HEK293T (cell line): ENCODE data around the gene TPSG1.

ENCODE experiments used
- CTCF ChIA-PET: fragments of 350-600 bp; formaldehyde crosslinking; extraction: SDS; loops from one replicate; lab custom pipeline; 2021; ENCODE audit warnings: antibody characterized with exemption, inconsistent platforms; lab: Yijun Ruan, JAX
- POLR2A ChIA-PET: fragments of 350-600 bp; formaldehyde crosslinking; extraction: SDS; loops from one replicate; lab custom pipeline; 2020; ENCODE audit warnings: antibody characterized with exemption, inconsistent platforms; lab: Yijun Ruan, JAX
- DNase-seq: peaks from one replicate; pipeline ENCODE4 v3.0.0; 2012; ENCODE audit warnings: mixed read lengths; ENCODE audit errors: extremely low spot score
- ARNT ChIP-seq: fragments of 450-650 bp; IDR thresholded peaks from 2 replicates; pipeline ENCODE4 v1.6.1; 2017; ENCODE audit warnings: mild to moderate bottlenecking
- BHLHE40 ChIP-seq: fragments of 450-650 bp; IDR thresholded peaks from 2 replicates; pipeline ENCODE4 v1.6.1; 2016; ENCODE audit warnings: mild to moderate bottlenecking, moderate library complexity, borderline replicate concordance
- CTBP1 ChIP-seq: fragments of 450-650 bp; IDR thresholded peaks from 2 replicates; pipeline ENCODE4 v1.6.1; 2016; ENCODE audit warnings: borderline replicate concordance
- ELF4 ChIP-seq: fragments of 450-650 bp; IDR thresholded peaks from 2 replicates; pipeline ENCODE4 v1.6.1; 2017; ENCODE audit warnings: antibody characterized with exemption
- FOXA1 ChIP-seq: fragments of 450-650 bp; IDR thresholded peaks from 2 replicates; pipeline ENCODE4 v1.6.1; 2016; ENCODE audit warnings: mild to moderate bottlenecking
- FOXK2 ChIP-seq: fragments of 450-650 bp; IDR thresholded peaks from 2 replicates; pipeline ENCODE4 v1.6.1; 2016; ENCODE audit warnings: mild to moderate bottlenecking
- FOXM1 ChIP-seq: fragments of 450-650 bp; IDR thresholded peaks from 2 replicates; pipeline ENCODE4 v1.6.1; 2017; ENCODE audit warnings: mild to moderate bottlenecking, borderline replicate concordance
- HDGF ChIP-seq: fragments of 450-650 bp; IDR thresholded peaks from 2 replicates; pipeline ENCODE4 v1.6.1; 2017; ENCODE audit warnings: antibody characterized with exemption, borderline replicate concordance
- L3MBTL2 ChIP-seq: fragments of 450-650 bp; conservative IDR thresholded peaks from 2 replicates; pipeline ENCODE4 v1.6.1; 2016; ENCODE audit warnings: mild to moderate bottlenecking
- LEF1 ChIP-seq: fragments of 450-650 bp; IDR thresholded peaks from 2 replicates; pipeline ENCODE4 v1.6.1; 2017; ENCODE audit warnings: mild to moderate bottlenecking, borderline replicate concordance
- NFRKB ChIP-seq: fragments of 450-650 bp; IDR thresholded peaks from 2 replicates; pipeline ENCODE4 v1.6.1; 2016; ENCODE audit warnings: mild to moderate bottlenecking, moderate library complexity
- SP1 ChIP-seq: fragments of 450-650 bp; IDR thresholded peaks from 2 replicates; pipeline ENCODE4 v1.6.1; 2017
- SUZ12 ChIP-seq: fragments of 450-650 bp; IDR thresholded peaks from 2 replicates; pipeline ENCODE4 v1.6.1; 2016; ENCODE audit warnings: mild to moderate bottlenecking
- TARDBP ChIP-seq: fragments of 450-650 bp; IDR thresholded peaks from 2 replicates; pipeline ENCODE4 v1.6.1; 2016
- ZNF384 ChIP-seq: fragments of 450-650 bp; IDR thresholded peaks from 2 replicates; pipeline ENCODE4 v1.6.1; 2016
- TF ChIP-seq, protein P1 (sequence below): fragments of 450-650 bp; IDR thresholded peaks from 2 replicates; pipeline ENCODE4 v1.6.1; 2016

The TPSG1 gene

DNA sequence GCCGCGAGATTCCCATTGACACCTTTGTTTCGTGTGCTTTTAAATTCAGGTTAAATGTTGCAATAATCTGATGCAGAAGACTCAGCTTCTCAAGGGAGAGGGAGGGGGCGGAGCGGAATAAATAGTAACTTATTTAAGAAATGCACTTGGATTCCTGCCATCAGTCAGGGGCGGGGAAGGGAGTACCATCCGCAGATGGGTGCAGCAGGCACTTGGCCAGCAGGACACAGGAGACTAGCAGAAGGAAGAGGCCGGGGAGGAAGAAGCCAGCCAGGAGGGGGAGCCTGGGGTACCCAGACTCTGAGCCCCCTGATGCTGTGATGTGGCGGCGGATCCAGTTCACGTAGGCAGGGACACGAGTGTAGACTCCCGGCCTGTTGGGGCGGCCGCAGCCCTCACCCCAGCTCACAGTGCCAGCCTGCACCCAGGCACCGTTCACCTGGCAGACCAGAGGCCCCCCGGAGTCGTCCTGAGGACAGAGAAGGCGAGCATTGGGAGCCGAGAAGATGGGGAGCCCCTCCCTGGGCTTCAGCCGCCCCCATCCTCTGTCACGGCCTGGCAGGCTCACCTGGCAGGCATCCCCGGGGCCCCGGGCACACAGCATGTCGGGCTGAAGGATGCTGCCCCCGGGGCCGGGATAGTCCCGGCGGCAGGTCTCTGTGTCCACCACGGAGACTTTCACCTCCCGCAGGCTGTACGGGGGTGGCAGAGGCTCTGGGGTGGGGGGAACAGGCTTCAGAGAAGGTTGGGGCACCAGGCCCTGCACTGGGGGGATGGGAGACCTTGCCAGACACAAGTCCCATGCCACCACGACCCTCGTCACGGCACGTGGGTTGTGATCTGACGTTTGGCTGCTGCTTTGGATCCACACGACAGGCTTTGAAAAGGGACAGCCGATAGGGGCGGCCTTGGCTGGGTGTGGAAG is 3.2 kb downstream of the TPSG1 start:
- ChIA-PET CTCF (no interaction called here), POLR2A (no interaction called here)
- DNase-seq, result no peak
- TF ChIP-seq FOXK2 (no peak), TARDBP (no peak), ARNT (no peak), ZNF384 (no peak), SUZ12 (no peak), ELF4 (no peak), CTBP1 (no peak), FOXM1 (no peak), SP1 (no peak), HDGF (no peak), LEF1 (no peak), L3MBTL2 (no peak), BHLHE40 (no peak), FOXA1 (no peak), NFRKB (no peak)
- TF ChIP-seq, protein P1, sequence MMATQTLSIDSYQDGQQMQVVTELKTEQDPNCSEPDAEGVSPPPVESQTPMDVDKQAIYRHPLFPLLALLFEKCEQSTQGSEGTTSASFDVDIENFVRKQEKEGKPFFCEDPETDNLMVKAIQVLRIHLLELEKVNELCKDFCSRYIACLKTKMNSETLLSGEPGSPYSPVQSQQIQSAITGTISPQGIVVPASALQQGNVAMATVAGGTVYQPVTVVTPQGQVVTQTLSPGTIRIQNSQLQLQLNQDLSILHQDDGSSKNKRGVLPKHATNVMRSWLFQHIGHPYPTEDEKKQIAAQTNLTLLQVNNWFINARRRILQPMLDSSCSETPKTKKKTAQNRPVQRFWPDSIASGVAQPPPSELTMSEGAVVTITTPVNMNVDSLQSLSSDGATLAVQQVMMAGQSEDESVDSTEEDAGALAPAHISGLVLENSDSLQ, result no peak

DNA sequence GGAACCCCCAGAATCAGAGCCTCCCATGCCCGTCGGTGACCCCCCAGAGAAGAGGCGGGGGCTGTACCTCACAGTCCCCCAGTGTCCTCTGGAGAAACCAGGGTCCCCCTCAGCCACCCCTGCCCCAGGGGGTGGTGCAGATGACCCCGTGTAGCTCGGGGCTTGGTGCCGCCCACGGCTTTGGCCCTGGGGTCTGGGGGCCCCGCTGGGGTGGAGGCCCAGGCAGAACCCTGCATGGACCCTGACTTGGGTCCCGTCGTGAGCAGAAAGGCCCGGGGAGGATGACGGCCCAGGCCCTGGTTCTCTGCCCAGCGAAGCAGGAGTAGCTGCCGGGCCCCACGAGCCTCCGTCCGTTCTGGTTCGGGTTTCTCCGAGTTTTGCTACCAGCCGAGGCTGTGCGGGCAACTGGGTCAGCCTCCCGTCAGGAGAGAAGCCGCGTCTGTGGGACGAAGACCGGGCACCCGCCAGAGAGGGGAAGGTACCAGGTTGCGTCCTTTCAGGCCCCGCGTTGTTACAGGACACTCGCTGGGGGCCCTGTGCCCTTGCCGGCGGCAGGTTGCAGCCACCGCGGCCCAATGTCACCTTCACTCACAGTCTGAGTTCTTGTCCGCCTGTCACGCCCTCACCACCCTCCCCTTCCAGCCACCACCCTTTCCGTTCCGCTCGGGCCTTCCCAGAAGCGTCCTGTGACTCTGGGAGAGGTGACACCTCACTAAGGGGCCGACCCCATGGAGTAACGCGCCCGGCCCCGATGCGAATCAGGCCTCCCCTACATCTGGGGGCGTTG is 4.0 kb downstream of the TPSG1 start:
- TF ChIP-seq, protein P1, result no peak
- TF ChIP-seq ELF4, result no peak
- TF ChIP-seq BHLHE40, result no peak
- no peak for TF ChIP-seq HDGF
- CTCF ChIA-PET, result no interaction called here
- DNase-seq, result no peak
- POLR2A ChIA-PET, result no interaction called here

DNA sequence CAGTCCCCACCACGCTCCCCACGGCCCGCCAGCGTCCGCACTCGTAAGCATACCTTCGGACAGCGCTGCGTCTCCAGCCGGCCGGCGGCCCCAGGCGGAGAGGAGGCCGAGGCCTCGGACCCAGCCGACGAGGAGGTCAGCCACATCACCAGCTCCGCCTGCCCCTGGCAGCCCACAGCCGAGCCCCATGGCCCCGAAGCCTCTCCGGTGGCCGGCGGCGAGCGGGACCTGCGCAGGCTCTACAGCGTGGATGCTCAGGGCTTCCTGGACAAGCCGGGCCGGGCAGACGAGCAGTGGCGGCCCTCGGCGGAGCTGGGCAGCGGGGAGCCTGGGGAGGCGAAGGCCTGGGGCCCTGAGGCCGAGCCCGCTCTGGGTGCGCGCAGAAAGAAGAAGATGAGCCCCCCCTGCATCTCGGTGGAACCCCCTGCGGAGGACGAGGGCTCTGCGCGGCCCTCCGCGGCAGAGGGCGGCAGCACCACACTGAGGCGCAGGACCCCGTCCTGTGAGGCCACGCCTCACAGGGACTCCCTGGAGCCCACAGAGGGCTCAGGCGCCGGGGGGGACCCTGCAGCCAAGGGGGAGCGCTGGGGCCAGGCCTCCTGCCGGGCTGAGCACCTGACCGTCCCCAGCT is 4.9 kb downstream of the TPSG1 start:
- TF ChIP-seq LEF1, result no peak
- no peak for TF ChIP-seq FOXK2
- TF ChIP-seq SP1, result no peak
- TF ChIP-seq ZNF384, result no peak
- TF ChIP-seq BHLHE40, result no peak
- TF ChIP-seq, protein P1, result no peak
- TF ChIP-seq FOXM1, result no peak
- TF ChIP-seq ARNT, result no peak
- TF ChIP-seq HDGF, result no peak
- TF ChIP-seq CTBP1, result no peak
- TF ChIP-seq L3MBTL2, result no peak
- TF ChIP-seq SUZ12, result no peak
- no peak for TF ChIP-seq TARDBP
- no peak for TF ChIP-seq FOXA1
- no peak for TF ChIP-seq NFRKB
- DNase-seq, result no peak
- CTCF ChIA-PET, result no interaction called here
- POLR2A ChIA-PET, result no interaction called here

DNA sequence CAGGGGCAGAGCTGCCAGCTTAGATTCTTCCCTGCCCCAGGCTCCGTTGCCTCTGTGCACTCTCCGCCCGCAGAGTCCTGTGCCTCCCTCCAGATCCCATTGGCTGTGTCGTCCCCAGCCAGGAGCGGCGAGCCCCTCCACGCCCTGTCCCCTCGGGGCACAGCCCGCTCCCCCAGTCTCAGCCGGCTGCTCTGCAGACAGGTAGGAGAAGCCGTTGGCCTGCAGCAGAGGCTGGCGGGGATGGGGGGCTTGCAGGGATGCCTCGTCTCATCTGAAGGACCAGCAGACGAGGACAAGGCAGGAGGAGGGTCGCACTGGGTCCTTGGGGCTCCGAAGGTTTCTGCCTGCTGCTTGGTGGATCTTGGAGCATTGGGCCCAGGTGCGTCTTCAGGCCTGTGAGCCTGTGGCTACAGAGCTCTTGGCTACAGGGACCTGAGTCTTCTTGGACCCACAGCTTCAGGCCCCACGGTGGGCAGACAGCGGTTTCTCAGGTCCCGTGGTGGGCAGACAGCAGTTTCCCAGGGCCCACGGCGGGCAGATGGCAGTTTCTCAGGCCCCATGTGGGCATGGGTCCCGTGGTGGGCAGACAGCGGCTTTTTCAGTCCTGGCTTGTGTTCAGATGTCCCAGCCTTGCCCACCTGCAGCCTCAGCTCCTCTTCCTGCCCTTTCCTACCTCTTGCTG is 6.0 kb downstream of the TPSG1 start:
- ChIA-PET POLR2A (no interaction called here), CTCF (no interaction called here)
- TF ChIP-seq TARDBP (no peak), BHLHE40 (no peak), ELF4 (no peak), LEF1 (no peak), ZNF384 (no peak), CTBP1 (no peak), NFRKB (no peak), SUZ12 (no peak), HDGF (no peak), SP1 (no peak), FOXK2 (no peak), FOXA1 (no peak), FOXM1 (no peak), L3MBTL2 (no peak), ARNT (no peak)
- TF ChIP-seq, protein P1, result no peak
- DNase-seq, result no peak
